H1 (cell line): ENCODE data around the gene FCRL4. TPM values are rescaled to one million over a fixed set of nuclear protein-coding genes. Genes with fewer than 3 reads are reported as not detected.

Experiments
- CTCF ChIA-PET: fragments of 300-600 bp; sonication (Branson Sonifier 250); formaldehyde crosslinking; loops from one replicate; lab custom pipeline; 2021; ENCODE audit not compliant: partially characterized antibody; lab: Charles Lee
- POLR2A ChIA-PET: fragments of 300-600 bp; sonication (Branson Sonifier 250); formaldehyde crosslinking; loops from one replicate; lab custom pipeline; 2021; ENCODE audit warnings: inconsistent platforms; ENCODE audit not compliant: partially characterized antibody; lab: Charles Lee
- DNase-seq, 2 experiments: peaks; one replicate each; pipeline versions ENCODE4 v3.0.0 to v3.0.0-alpha.2; 2010 to 2022; ENCODE audit warnings: low spot score in 2 of 2, low read depth in 1 of 2, mixed read lengths in 1 of 2
- FAIRE-seq: peaks from 2 replicates; lab custom pipeline; 2011; peaks lifted over from hg19 to GRCh38; lab: Jason Lieb, UNC
- H2AFZ ChIP-seq: 2 replicates; pipeline ENCODE4 v1.8.1; 2012; ENCODE audit warnings: low read length, inconsistent platforms
- H2AK5ac ChIP-seq: 2 replicates; pipeline ENCODE4 v1.6.1; 2013; ENCODE audit warnings: low read depth, low read length
- H2BK120ac ChIP-seq: replicated peaks from 2 replicates; pipeline ENCODE3; 2013; ENCODE audit warnings: low read depth, low read length, inconsistent platforms
- H2BK12ac ChIP-seq: 2 replicates; pipeline ENCODE4 v1.6.1; 2013; ENCODE audit warnings: low read depth, low read length
- H2BK15ac ChIP-seq: 2 replicates; pipeline ENCODE4 v1.6.1; 2013; ENCODE audit warnings: low read length
- H2BK20ac ChIP-seq: 2 replicates; pipeline ENCODE4 v1.6.1; 2013; ENCODE audit warnings: low read length
- H2BK5ac ChIP-seq: 2 replicates; pipeline ENCODE4 v1.6.1; 2013; ENCODE audit warnings: low read depth, low read length
- H3K14ac ChIP-seq: 2 replicates; pipeline ENCODE4 v1.6.1; 2013; ENCODE audit warnings: inconsistent platforms; ENCODE audit not compliant: insufficient read length
- H3K18ac ChIP-seq: 2 replicates; pipeline ENCODE4 v1.6.1; 2013; ENCODE audit warnings: low read length; ENCODE audit errors: extremely low read depth
- H3K23ac ChIP-seq: 2 replicates; pipeline ENCODE4 v1.6.1; 2013; ENCODE audit warnings: inconsistent platforms; ENCODE audit not compliant: insufficient read length
- H3K23me2 ChIP-seq: 2 replicates; pipeline ENCODE4 v1.6.1; 2013; ENCODE audit warnings: low read depth, low read length
- H3K27ac ChIP-seq: 2 replicates; pipeline ENCODE4 v1.6.1; 2011; ENCODE audit warnings: low read depth, low read length, inconsistent platforms
- H3K27me3 ChIP-seq, 4 experiments: replicated peaks in 1 of 4; 1 replicate in 1 of 4; 2 replicates in 3 of 4; pipeline versions ENCODE4 v1.6.1 to v1.8.1; 2011 to 2013; ENCODE audit warnings: low read length in 3 of 4, mild to moderate bottlenecking in 3 of 4, inconsistent platforms in 2 of 4, mixed read lengths in 2 of 4, moderate library complexity in 1 of 4; ENCODE audit not compliant: control insufficient read depth in 3 of 4, insufficient read depth in 3 of 4; ENCODE audit errors: extremely low read depth in 1 of 4
- H3K36me3 ChIP-seq, 4 experiments: 2 replicates each; pipeline versions ENCODE4 v1.6.1 to v1.8.1; 2011 to 2013; ENCODE audit warnings: mild to moderate bottlenecking in 4 of 4, low read length in 3 of 4, moderate library complexity in 2 of 4, control low read depth in 1 of 4, inconsistent platforms in 1 of 4; ENCODE audit not compliant: insufficient read depth in 4 of 4, control insufficient read depth in 2 of 4
- H3K4ac ChIP-seq: replicated peaks from 2 replicates; pipeline ENCODE3; 2013; ENCODE audit warnings: low read length, low read depth, mixed read lengths, inconsistent platforms; ENCODE audit not compliant: insufficient read length
- H3K4me1 ChIP-seq, 4 experiments: replicated peaks in 1 of 4; 1 replicate in 1 of 4; 2 replicates in 3 of 4; pipeline versions ENCODE4 v1.6.1 to v1.8.1; 2011 to 2013; ENCODE audit warnings: low read length in 3 of 4, inconsistent platforms in 2 of 4, mixed read lengths in 1 of 4; ENCODE audit not compliant: insufficient read depth in 4 of 4, control insufficient read depth in 3 of 4
- H3K4me2 ChIP-seq, 2 experiments: 2 replicates each; pipeline versions ENCODE4 v1.6.1 to v1.8.1; 2011 to 2013; ENCODE audit warnings: low read depth in 2 of 2, low read length in 2 of 2, control low read depth in 1 of 2, inconsistent platforms in 1 of 2, mild to moderate bottlenecking in 1 of 2; ENCODE audit not compliant: insufficient read depth in 1 of 2
- H3K4me3 ChIP-seq, 4 experiments: fragments of 200-600, 300-600 bp in 1 of 4; sonication (generic), shearing (Covaris generic), sonication (Bioruptor Twin) in 1 of 4; 2 replicates each; pipeline versions ENCODE4 v1.5.1 to v1.8.1; 2011 to 2016; ENCODE audit warnings: low read length in 4 of 4, low read depth in 3 of 4, control low read depth in 2 of 4, inconsistent platforms in 2 of 4, mild to moderate bottlenecking in 2 of 4, mixed read lengths in 1 of 4, moderate library complexity in 1 of 4; ENCODE audit not compliant: insufficient read depth in 2 of 4; ENCODE audit errors: extremely low read depth in 1 of 4
- H3K56ac ChIP-seq: replicated peaks from 2 replicates; pipeline ENCODE3; 2013; ENCODE audit warnings: low read depth, mild to moderate bottlenecking, mixed read lengths, low read length, inconsistent platforms; ENCODE audit not compliant: insufficient read length
- H3K79me1 ChIP-seq: 2 replicates; pipeline ENCODE4 v1.6.1; 2013; ENCODE audit warnings: low read depth, low read length, control low read depth
- H3K79me2 ChIP-seq, 2 experiments: 2 replicates each; pipeline versions ENCODE4 v1.6.1 to v1.8.1; 2012 to 2013; ENCODE audit warnings: low read length in 2 of 2, mild to moderate bottlenecking in 2 of 2, inconsistent platforms in 1 of 2; ENCODE audit not compliant: insufficient read depth in 2 of 2, control insufficient read depth in 1 of 2
- H3K9ac ChIP-seq, 4 experiments: replicated peaks in 1 of 4; 1 replicate in 1 of 4; 2 replicates in 3 of 4; pipeline versions ENCODE4 v1.6.1 to v1.8.1; 2011 to 2013; ENCODE audit warnings: low read depth in 3 of 4, low read length in 3 of 4, control low read depth in 2 of 4, mild to moderate bottlenecking in 2 of 4, moderate library complexity in 2 of 4, inconsistent platforms in 1 of 4; ENCODE audit errors: extremely low read depth in 1 of 4
- H3K9me3 ChIP-seq, 2 experiments: 2 replicates each; pipeline versions ENCODE4 v1.6.1 to v1.8.1; 2012 to 2013; ENCODE audit warnings: mild to moderate bottlenecking in 2 of 2, moderate library complexity in 2 of 2, control low read depth in 1 of 2, inconsistent platforms in 1 of 2, low read depth in 1 of 2, low read length in 1 of 2, mixed read lengths in 1 of 2; ENCODE audit not compliant: insufficient read depth in 2 of 2
- H4K20me1 ChIP-seq, 2 experiments: replicated peaks in 1 of 2; 2 replicates each; pipeline versions ENCODE3 to v1.8.1; 2011 to 2013; ENCODE audit warnings: inconsistent platforms in 2 of 2, low read length in 2 of 2, mild to moderate bottlenecking in 1 of 2; ENCODE audit not compliant: insufficient read depth in 2 of 2, control insufficient read depth in 1 of 2
- H4K5ac ChIP-seq: 2 replicates; pipeline ENCODE4 v1.6.1; 2013; ENCODE audit warnings: low read length, low read depth, mixed read lengths, inconsistent platforms; ENCODE audit not compliant: insufficient read length
- H4K8ac ChIP-seq: 2 replicates; pipeline ENCODE4 v1.8.0; 2013; ENCODE audit warnings: mild to moderate bottlenecking, moderate library complexity, low read length, inconsistent platforms; ENCODE audit not compliant: insufficient read depth; ENCODE audit errors: extremely low read depth
- H4K91ac ChIP-seq: replicated peaks from 2 replicates; pipeline ENCODE3; 2013; ENCODE audit warnings: low read length, mixed read lengths, inconsistent platforms; ENCODE audit not compliant: insufficient read length
- KDM1A ChIP-seq: fragments of 200-600, 300-600 bp; sonication (generic); IDR thresholded peaks from 2 replicates; pipeline ENCODE4 v1.7.1; 2016; ENCODE audit warnings: mild to moderate bottlenecking, low read length, borderline replicate concordance
- WGBS, 2 experiments: shearing (Covaris generic) in 1 of 2; methylation state at CpG; one replicate each; pipeline versions ENCODE4 v1.1.6 to v1.1.7; 2013 to 2015; ENCODE audit warnings: low lambda C conversion rate in 2 of 2, mixed read lengths in 2 of 2, inconsistent platforms in 1 of 2, low coverage in 1 of 2, missing lambda C conversion rate in 1 of 2; ENCODE audit not compliant: insufficient replicate concordance in 2 of 2, insufficient coverage in 1 of 2, insufficient read length in 1 of 2; ENCODE audit errors: extremely low coverage in 1 of 2, missing lambda C conversion rate in 1 of 2; 5-methylcytosine and 5-hydroxymethylcytosine counted together
- polyA plus RNA-seq, 7 experiments: library from polyadenylated mRNA; depleted of rRNA in 3 of 7; stranded (reverse) in 5 of 7; unstranded in 2 of 7; fragments of >200 nt in 5 of 7; fragments of 200-250 nt in 2 of 7; gene quantifications; 1 replicate in 5 of 7; 2 replicates in 1 of 7; 4 replicates in 1 of 7; pipeline versions ENCODE4 v1.2.1 to v1.2.3, GENCODE V29; 2011 to 2013; ENCODE audit warnings: missing spikeins in 2 of 7, mixed read lengths in 2 of 7
- total RNA-seq: library from RNA; stranded (reverse); fragmentation: NEBNext Ultra II Directional; extraction: Animal tissue kit (Norgen Biotek cat#: 25700); gene quantifications from 2 replicates; pipeline ENCODE4 v1.2.1, GENCODE V29; 2021

Gene FCRL4
- total and polyA plus RNA-seq, 2 of the 8 experiments (the other 6 are each of a cell fraction or from before 2014, with no cell fraction given): not detected

DNA sequence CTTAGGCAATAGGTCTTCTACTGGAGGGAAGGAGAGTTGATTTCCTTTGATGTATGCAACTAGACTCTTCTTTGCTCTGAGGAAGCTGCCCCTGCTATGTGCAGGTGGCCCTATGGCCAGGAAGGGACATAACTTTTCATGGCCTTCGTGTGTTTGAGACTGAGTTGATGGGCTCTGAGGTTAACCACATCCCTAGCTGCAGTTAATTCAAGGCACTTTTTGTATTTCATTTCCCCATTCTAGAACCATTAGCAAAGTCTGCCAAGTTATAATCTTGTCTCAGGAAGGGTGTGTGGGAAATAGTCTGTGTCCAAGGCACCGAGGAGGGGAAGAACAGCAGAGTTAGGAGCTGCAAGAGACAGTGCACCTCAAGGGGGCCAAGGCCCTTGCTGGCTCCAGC is 2.5 kb downstream of the FCRL4 start:
- Histone ChIP-seq H2BK12ac (no peak overlapping the region), H3K18ac (no peak overlapping the region), H4K8ac (no peak overlapping the region), H4K5ac (no peak overlapping the region), H3K4ac (no peak overlapping the region), H2AFZ (no peak overlapping the region), H3K56ac (no peak overlapping the region), H3K4me3 (no peak overlapping the region), H3K4me2 (no peak overlapping the region), H3K79me2 (no peaks in the 10 kb centered on the region), H3K79me1 (no peaks in the 10 kb centered on the region), H2BK120ac (no peak overlapping the region), H2BK5ac (no peak overlapping the region)
- no peak for DNase-seq
- no peak for FAIRE-seq
- no peak for TF ChIP-seq KDM1A
- TF ChIP-seq, all 59 proteins: peak for 0
- no peaks in the 10 kb centered on the region for H3K36me3 ChIP-seq
- H3K9ac ChIP-seq: no peak overlapping the region
- ChIA-PET CTCF (interaction anchor here (0.7 to 3.7 kb wide), 8 partner anchors 9 to 144 kb away, joined by 3 to 20 read pairs (median 4); no protein-coding TSS in a partner anchor), POLR2A (interaction anchor here (1.6 kb wide), 1 partner anchor 11 kb away, joined by 4 read pairs; no protein-coding TSS in a partner anchor)
- H4K20me1 ChIP-seq: no peaks in the 10 kb centered on the region
- 84% methylated on average over 2 of the region's 2 CpGs; no CpG with 5 or more reads in 1 of the 2 experiments for WGBS, 2 experiments
- H3K27ac ChIP-seq: no peak overlapping the region
- no peak overlapping the region for H2BK20ac ChIP-seq
- H3K23ac ChIP-seq: no peak overlapping the region
- no peak overlapping the region for H3K14ac ChIP-seq
- no peak overlapping the region for H4K91ac ChIP-seq
- H2AK5ac ChIP-seq: no peak overlapping the region
- no peaks in the 10 kb centered on the region for H3K9me3 ChIP-seq
- no peaks in the 10 kb centered on the region; the same call in 1 of the 2 replicates for H3K23me2 ChIP-seq
- H2BK15ac ChIP-seq: no peak overlapping the region
- no peaks in the 10 kb centered on the region for H3K27me3 ChIP-seq
- H3K4me1 ChIP-seq: no peaks in the 10 kb centered on the region
